K562 (cell line): Measurements from ENCODE around the gene ELAVL3. TPM values are rescaled to one million over a fixed set of nuclear protein-coding genes. Genes with fewer than 3 reads are reported as not detected.

Source experiments
- ATF7 ChIP-seq: fragments of 450-650 bp; IDR thresholded peaks from 2 replicates; pipeline ENCODE4 v1.7.1; 2014; ENCODE audit warnings: mild to moderate bottlenecking, moderate library complexity
- BRCA1 ChIP-seq, 2 experiments: fragments of 450-650 bp in 1 of 2; sonication (generic) in 1 of 2; formaldehyde crosslinking in 1 of 2; IDR thresholded peaks; 2 replicates each; pipeline versions ENCODE4 v1.5.0 to v1.6.1; 2017 to 2020; ENCODE audit warnings: mild to moderate bottlenecking in 1 of 2, missing genetic modification reagents in 1 of 2
- CHD2 ChIP-seq: IDR thresholded peaks from 2 replicates; pipeline ENCODE4 v1.6.1; 2011; ENCODE audit warnings: low read depth, low read length
- ERF ChIP-seq: fragments of 450-650 bp; formaldehyde crosslinking; IDR thresholded peaks from 2 replicates; pipeline ENCODE4 v1.4.0; 2020; ENCODE audit warnings: mild to moderate bottlenecking, mixed read lengths
- KDM1A ChIP-seq, 2 experiments: fragments of 450-650 bp; IDR thresholded peaks; 2 replicates each; pipeline ENCODE4 v1.6.1; 2016; ENCODE audit warnings: mild to moderate bottlenecking in 2 of 2
- KLF1 ChIP-seq: fragments of 450-650 bp; IDR thresholded peaks from 2 replicates; pipeline ENCODE4 v1.6.1; 2016; ENCODE audit warnings: missing genetic modification characterization, missing compliant biosample characterization
- LCOR ChIP-seq: sonication (generic); formaldehyde crosslinking; IDR thresholded peaks from 2 replicates; pipeline ENCODE4 v1.8.0; 2022; ENCODE audit warnings: mild to moderate bottlenecking, missing genetic modification reagents
- MAZ ChIP-seq, 2 experiments: fragments of 450-650 bp in 1 of 2; sonication (generic) in 1 of 2; formaldehyde crosslinking; IDR thresholded peaks in 1 of 2; conservative IDR thresholded peaks in 1 of 2; 2 replicates each; pipeline versions ENCODE4 v1.4.0 to v1.5.0; 2020; ENCODE audit warnings: mild to moderate bottlenecking in 1 of 2, missing genetic modification reagents in 1 of 2
- MBD2 ChIP-seq: sonication (generic); IDR thresholded peaks from 2 replicates; pipeline ENCODE4 v1.6.1; 2016; ENCODE audit warnings: low read depth, borderline replicate concordance
- POLR2AphosphoS5 ChIP-seq: IDR thresholded peaks from 2 replicates; pipeline ENCODE4 v1.6.1; 2011; ENCODE audit warnings: mild to moderate bottlenecking, low read depth, low read length, moderate library complexity; ENCODE audit not compliant: control insufficient read depth, insufficient read depth
- POLR2H ChIP-seq: IDR thresholded peaks from 2 replicates; pipeline ENCODE4 v1.6.1; 2016; ENCODE audit warnings: missing genetic modification characterization, low read depth, mild to moderate bottlenecking, control low read depth, missing compliant biosample characterization, moderate library complexity
- RBM34 ChIP-seq: fragments of 200-400 bp; formaldehyde crosslinking; IDR thresholded peaks from 2 replicates; pipeline ENCODE4 v1.6.1; 2018; ENCODE audit warnings: low read length, borderline replicate concordance; ENCODE audit not compliant: insufficient read depth
- SMARCA4 ChIP-seq: fragments of 450-650 bp; IDR thresholded peaks from 2 replicates; pipeline ENCODE4 v1.6.1; 2016
- SMARCC2 ChIP-seq: fragments of 450-650 bp; IDR thresholded peaks from 2 replicates; pipeline ENCODE4 v1.6.1; 2017; ENCODE audit warnings: antibody characterized with exemption, moderate library complexity, mild to moderate bottlenecking, low read depth
- SNIP1 ChIP-seq: fragments of 450-650 bp; IDR thresholded peaks from 2 replicates; pipeline ENCODE4 v1.7.1; 2017; ENCODE audit warnings: low read depth, mild to moderate bottlenecking
- SREBF2 ChIP-seq: sonication (generic); formaldehyde crosslinking; IDR thresholded peaks from 2 replicates; pipeline ENCODE4 v1.4.0; 2020; ENCODE audit warnings: mild to moderate bottlenecking, missing genetic modification reagents
- ZNF408 ChIP-seq: fragments of 250-450 bp; sonication (Bioruptor Pico); IDR thresholded peaks from 2 replicates; pipeline ENCODE4 v1.4.0; 2020; ENCODE audit warnings: low read depth, mild to moderate bottlenecking, moderate library complexity
- ZNF507 ChIP-seq: conservative IDR thresholded peaks from 2 replicates; pipeline ENCODE4 v1.6.1; 2017; ENCODE audit warnings: missing genetic modification characterization, missing compliant biosample characterization
- ZNF589 ChIP-seq: fragments of 200-800 bp; sonication (Bioruptor generic); IDR thresholded peaks from 2 replicates; pipeline ENCODE4 v1.6.1; 2016; ENCODE audit warnings: low read depth, missing genetic modification characterization, missing compliant biosample characterization
- polyA plus RNA-seq, 8 experiments: library from polyadenylated mRNA; depleted of rRNA in 4 of 8; stranded (reverse) in 5 of 8; unstranded in 3 of 8; fragments of >200 nt; fragmentation: Nextera tagmentation in 2 of 8; fragmentation: Illumina TruSeq in 1 of 8; extraction: Ambion mirVana in 2 of 8; extraction: Trizol in 1 of 8; gene quantifications; 2 replicates each; pipeline versions ENCODE4 v1.2.1 to v1.2.3, GENCODE V29; 2011 to 2014; ENCODE audit warnings: inconsistent platforms in 1 of 8, missing spikeins in 1 of 8
- total RNA-seq, 7 experiments: library from RNA; depleted of rRNA in 6 of 7; stranded (reverse); fragments of >200 nt in 6 of 7; fragmentation: Illumina TruSeq in 2 of 7; extraction: Trizol in 2 of 7; gene quantifications; 2 replicates each; pipeline versions ENCODE4 v1.2.1 to v1.2.3, GENCODE V29; 2011 to 2021; ENCODE audit warnings: low replicate concordance in 1 of 7
- TF ChIP-seq, protein P1 (sequence below): sonication (generic); formaldehyde crosslinking; IDR thresholded peaks from 2 replicates; pipeline ENCODE4 v1.9.0; 2022; ENCODE audit warnings: mild to moderate bottlenecking, missing genetic modification reagents
- TF ChIP-seq, protein P2 (sequence below), 2 experiments: fragments of 200-800 bp in 1 of 2; sonication (Bioruptor generic) in 1 of 2; sonication (generic) in 1 of 2; formaldehyde crosslinking in 1 of 2; IDR thresholded peaks in 1 of 2; conservative IDR thresholded peaks in 1 of 2; 2 replicates each; pipeline versions ENCODE4 v1.5.0 to v1.6.1; 2016 to 2020; ENCODE audit warnings: missing compliant biosample characterization in 1 of 2, missing genetic modification characterization in 1 of 2, missing genetic modification reagents in 1 of 2
- TF ChIP-seq, protein P3 (sequence below): fragments of 450-650 bp; formaldehyde crosslinking; IDR thresholded peaks from 2 replicates; pipeline ENCODE4 v1.4.0; 2020; ENCODE audit warnings: mild to moderate bottlenecking, mixed read lengths
- TF ChIP-seq, protein P4 (sequence below): sonication (generic); formaldehyde crosslinking; IDR thresholded peaks from 2 replicates; pipeline ENCODE4 v1.8.0; 2022; ENCODE audit warnings: missing genetic modification reagents, mild to moderate bottlenecking, moderate library complexity, borderline replicate concordance

Gene ELAVL3
- total and polyA plus RNA-seq, 9 of the 15 experiments (the other 6 are each of a cell fraction or from before 2014, with no cell fraction given): not detected

DNA sequence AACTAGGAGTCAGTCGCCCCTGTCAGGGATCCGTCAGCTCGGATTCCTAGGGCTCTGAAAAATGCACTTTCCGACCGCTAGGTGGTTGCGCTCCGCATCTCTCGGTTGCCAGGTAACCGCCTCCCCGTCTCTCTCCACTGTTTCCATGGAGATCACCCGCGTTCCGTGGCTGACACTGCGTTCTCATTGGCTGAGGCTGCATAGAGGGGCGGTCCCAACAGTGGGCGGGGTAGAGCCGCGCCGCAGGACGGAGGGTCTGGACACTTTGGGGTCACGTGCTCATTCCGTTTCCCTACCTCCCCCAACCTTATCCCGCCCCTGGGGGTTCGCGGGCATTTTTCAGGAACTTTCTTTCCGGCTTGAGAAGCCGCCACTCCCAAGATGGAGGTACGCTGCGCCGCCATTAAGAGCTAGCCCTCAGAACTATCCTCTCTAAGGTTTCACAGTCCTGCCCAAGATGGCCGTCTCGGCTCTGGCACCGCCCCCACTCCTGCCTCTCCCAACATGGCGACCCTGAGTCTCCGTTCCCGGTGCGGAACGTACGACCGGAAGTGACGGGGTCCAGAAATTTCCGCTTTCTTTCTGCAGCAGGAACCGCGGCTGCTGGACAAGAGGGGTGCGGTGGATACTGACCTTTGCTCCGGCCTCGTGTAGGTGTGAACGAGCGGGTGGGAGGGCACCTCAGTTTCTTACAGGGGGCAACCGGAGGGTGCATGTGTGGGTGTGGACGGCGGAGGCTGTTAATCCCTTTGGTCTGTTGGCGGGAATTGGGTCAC, 45.6 kb downstream of the ELAVL3 start, which contains the start of the genes ODAD3 and PRKCSH (continued):
- TF ChIP-seq, protein P1, sequence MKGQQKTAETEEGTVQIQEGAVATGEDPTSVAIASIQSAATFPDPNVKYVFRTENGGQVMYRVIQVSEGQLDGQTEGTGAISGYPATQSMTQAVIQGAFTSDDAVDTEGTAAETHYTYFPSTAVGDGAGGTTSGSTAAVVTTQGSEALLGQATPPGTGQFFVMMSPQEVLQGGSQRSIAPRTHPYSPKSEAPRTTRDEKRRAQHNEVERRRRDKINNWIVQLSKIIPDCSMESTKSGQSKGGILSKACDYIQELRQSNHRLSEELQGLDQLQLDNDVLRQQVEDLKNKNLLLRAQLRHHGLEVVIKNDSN (CRISPR knock-in tag): peak; percentile 97
- no peak for TF ChIP-seq SMARCC2
- TF ChIP-seq ZNF408 (CRISPR knock-in tag): no peak
- TF ChIP-seq, protein P2, sequence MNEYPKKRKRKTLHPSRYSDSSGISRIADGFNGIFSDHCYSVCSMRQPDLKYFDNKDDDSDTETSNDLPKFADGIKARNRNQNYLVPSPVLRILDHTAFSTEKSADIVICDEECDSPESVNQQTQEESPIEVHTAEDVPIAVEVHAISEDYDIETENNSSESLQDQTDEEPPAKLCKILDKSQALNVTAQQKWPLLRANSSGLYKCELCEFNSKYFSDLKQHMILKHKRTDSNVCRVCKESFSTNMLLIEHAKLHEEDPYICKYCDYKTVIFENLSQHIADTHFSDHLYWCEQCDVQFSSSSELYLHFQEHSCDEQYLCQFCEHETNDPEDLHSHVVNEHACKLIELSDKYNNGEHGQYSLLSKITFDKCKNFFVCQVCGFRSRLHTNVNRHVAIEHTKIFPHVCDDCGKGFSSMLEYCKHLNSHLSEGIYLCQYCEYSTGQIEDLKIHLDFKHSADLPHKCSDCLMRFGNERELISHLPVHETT (CRISPR knock-in tag; conservative IDR thresholded peaks at IDR 0.05 in 1 of 2, IDR thresholded peaks at IDR 0.05 in 1 of 2): peak in 1 of 2 experiments; percentile 95; a peak in 1 of 4 replicates
- TF ChIP-seq KDM1A (IDR thresholded peaks at IDR 0.05): peak; percentile 91 to 96
- no peak for TF ChIP-seq SMARCA4
- no peak for TF ChIP-seq CHD2
- TF ChIP-seq KLF1 (tag): peak; percentile 57
- no peak for TF ChIP-seq SREBF2 (CRISPR knock-in tag)
- TF ChIP-seq, protein P3, sequence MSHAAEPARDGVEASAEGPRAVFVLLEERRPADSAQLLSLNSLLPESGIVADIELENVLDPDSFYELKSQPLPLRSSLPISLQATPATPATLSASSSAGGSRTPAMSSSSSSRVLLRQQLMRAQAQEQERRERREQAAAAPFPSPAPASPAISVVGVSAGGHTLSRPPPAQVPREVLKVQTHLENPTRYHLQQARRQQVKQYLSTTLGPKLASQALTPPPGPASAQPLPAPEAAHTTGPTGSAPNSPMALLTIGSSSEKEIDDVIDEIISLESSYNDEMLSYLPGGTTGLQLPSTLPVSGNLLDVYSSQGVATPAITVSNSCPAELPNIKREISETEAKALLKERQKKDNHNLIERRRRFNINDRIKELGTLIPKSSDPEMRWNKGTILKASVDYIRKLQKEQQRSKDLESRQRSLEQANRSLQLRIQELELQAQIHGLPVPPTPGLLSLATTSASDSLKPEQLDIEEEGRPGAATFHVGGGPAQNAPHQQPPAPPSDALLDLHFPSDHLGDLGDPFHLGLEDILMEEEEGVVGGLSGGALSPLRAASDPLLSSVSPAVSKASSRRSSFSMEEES (CRISPR knock-in tag): peak; percentile 99
- TF ChIP-seq, protein P4, sequence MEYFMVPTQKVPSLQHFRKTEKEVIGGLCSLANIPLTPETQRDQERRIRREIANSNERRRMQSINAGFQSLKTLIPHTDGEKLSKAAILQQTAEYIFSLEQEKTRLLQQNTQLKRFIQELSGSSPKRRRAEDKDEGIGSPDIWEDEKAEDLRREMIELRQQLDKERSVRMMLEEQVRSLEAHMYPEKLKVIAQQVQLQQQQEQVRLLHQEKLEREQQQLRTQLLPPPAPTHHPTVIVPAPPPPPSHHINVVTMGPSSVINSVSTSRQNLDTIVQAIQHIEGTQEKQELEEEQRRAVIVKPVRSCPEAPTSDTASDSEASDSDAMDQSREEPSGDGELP (CRISPR knock-in tag): peak; percentile 82; the same call in 1 of the 2 replicates
- peak; percentile 76; the same call in 1 of the 2 replicates for TF ChIP-seq LCOR (CRISPR knock-in tag)
- peak; percentile 84 for TF ChIP-seq ATF7
- TF ChIP-seq BRCA1 (IDR thresholded peaks at IDR 0.05): no peak
- no peak for TF ChIP-seq BRCA1 (CRISPR knock-in tag; IDR thresholded peaks at IDR 0.05)
- peak; percentile 77 for TF ChIP-seq MBD2
- TF ChIP-seq POLR2AphosphoS5: peak; percentile 88
- TF ChIP-seq ERF: 0 out of 2 replicates have a peak, but pooled peaks have one; percentile 63
- TF ChIP-seq SNIP1: no peak
- no peak for TF ChIP-seq POLR2H (tag)
- TF ChIP-seq ZNF589 (CRISPR knock-in tag): peak; percentile 96
- no peak for TF ChIP-seq RBM34
- peak; percentile 70 to 90; a peak in 3 of 4 replicates for TF ChIP-seq MAZ (CRISPR knock-in tag; conservative IDR thresholded peaks at IDR 0.05 in 1 of 2, IDR thresholded peaks at IDR 0.05 in 1 of 2)
- no peak for TF ChIP-seq ZNF507
